ENCODE results near the gene MPPED1.

DNA sequence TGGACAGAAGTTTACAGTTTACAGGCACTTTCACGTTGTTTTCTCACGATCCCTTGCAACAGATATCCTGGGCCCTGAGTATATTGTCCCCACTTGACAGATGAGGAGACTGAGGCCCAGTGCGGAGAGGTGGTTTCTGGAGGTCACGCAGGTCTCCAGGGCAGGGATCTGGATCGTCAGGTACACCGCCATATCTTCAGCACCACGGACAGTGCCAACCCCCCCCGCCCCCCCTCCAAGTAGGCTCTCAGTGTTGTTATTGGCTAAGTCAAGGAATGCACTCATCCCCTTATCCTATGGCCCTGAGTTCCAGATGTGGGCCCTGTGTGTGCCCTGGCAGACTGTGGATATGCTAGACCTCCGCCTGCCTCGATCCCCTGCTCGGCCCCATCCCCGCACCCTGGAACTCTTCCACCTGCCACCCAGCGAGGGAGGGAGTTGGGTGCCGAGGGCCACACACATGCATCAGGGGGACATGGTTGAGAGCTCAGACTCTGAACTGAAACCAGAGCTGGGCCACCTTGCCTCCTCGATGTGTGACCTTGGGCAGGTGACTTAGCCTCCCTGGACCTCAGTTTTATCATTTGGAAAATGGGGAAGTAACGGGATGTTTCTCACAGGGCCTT is 37.5 kb downstream of the MPPED1 start:
- TF ChIP-seq EZH2 (IDR thresholded peaks at IDR 0.05; ENCODE audit: borderline replicate concordance, low read depth, low read length, severe bottlenecking) (no peak), CTCF (IDR thresholded peaks at IDR 0.05; ENCODE audit: borderline replicate concordance, extremely low read depth, low read length, poor library complexity, severe bottlenecking) (no peak)
